ENCODE measurements around the gene KREMEN2.

DNA sequence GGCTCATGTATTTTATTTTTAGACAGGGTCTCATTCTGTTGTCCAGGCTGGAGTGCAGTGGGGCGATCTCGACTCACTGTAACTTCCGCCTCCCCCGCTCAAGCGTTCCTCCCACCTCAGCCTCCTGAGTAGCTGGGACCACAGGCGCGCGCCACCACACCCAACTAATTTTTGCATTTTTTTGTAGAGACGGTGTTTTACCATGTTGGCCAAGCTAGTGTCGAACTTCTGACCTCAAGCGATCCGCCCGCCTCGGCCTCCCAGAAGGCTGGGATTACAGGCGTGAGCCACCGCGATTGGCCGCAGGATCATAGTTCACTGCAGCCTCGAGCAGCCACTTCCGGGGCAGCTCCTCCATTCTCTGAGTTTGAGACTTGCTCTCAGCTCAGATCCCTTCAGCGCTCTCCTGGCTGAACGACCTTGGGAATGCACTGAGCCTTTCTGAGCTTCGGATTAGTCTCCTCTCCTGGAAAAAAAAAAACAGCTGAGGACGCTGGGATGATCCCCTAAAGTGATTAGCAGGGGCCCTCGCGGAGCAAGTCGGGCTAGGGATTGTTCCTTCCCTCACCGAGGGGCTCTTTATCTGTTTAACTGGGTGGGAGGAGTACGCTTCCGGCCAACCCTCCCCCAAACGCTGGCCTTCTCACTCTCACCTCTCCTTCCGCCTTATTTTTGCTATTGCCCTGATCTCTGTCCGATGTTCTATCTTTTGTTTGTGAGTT, 17.3 kb downstream of the KREMEN2 start:
- TF ChIP-seq EZH2 (IDR thresholded peaks at IDR 0.05; ENCODE audit: insufficient read depth, low read length): no peak
- TF ChIP-seq, protein P1, sequence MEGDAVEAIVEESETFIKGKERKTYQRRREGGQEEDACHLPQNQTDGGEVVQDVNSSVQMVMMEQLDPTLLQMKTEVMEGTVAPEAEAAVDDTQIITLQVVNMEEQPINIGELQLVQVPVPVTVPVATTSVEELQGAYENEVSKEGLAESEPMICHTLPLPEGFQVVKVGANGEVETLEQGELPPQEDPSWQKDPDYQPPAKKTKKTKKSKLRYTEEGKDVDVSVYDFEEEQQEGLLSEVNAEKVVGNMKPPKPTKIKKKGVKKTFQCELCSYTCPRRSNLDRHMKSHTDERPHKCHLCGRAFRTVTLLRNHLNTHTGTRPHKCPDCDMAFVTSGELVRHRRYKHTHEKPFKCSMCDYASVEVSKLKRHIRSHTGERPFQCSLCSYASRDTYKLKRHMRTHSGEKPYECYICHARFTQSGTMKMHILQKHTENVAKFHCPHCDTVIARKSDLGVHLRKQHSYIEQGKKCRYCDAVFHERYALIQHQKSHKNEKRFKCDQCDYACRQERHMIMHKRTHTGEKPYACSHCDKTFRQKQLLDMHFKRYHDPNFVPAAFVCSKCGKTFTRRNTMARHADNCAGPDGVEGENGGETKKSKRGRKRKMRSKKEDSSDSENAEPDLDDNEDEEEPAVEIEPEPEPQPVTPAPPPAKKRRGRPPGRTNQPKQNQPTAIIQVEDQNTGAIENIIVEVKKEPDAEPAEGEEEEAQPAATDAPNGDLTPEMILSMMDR (IDR thresholded peaks at IDR 0.05; ENCODE audit: insufficient read depth, low read depth, low read length): no peak
